Stimulated activated CD4-positive, alpha-beta T cell treated with anti-CD3 and anti-CD28 coated beads, Interleukin-2, amount 100 ng/mL, for 4 hours (primary cell): ENCODE measurements around the gene BTG3.

ENCODE experiments used
- DNase-seq: peaks from one replicate; pipeline ENCODE4 v3.0.0-alpha.2; 2020; ENCODE audit warnings: low read depth

Gene BTG3

GRCh38 chr21:17585875-17586450, 26.7 kb downstream of the BTG3 start:
- no peak for DNase-seq

- no peak for DNase-seq
Measured at GRCh38 chr21:17583898-17584297, 28.8 kb downstream of the BTG3 start.

GRCh38 chr21:17580319-17580718, 32.4 kb downstream of the BTG3 start:
- no peak for DNase-seq

GRCh38 chr21:17578876-17579275, 33.8 kb downstream of the BTG3 start:
- no peak for DNase-seq

GRCh38 chr21:17578162-17578561, 34.5 kb downstream of the BTG3 start:
- DNase-seq, result no peak

GRCh38 chr21:17577701-17578100, 35.0 kb downstream of the BTG3 start:
- DNase-seq, result no peak

- no peak for DNase-seq
Measured at GRCh38 chr21:17576080-17576835, 36.4 kb downstream of the BTG3 start.

- DNase-seq, result no peak
Measured at GRCh38 chr21:17575076-17575475, 37.6 kb downstream of the BTG3 start.

- DNase-seq, result no peak
Measured at GRCh38 chr21:17572431-17572830, 40.3 kb downstream of the BTG3 start.

- DNase-seq, result no peak
Measured at GRCh38 chr21:17570786-17571185, 41.9 kb downstream of the BTG3 start.

- DNase-seq, result no peak
Measured at GRCh38 chr21:17560377-17561025, 52.2 kb downstream of the BTG3 start.

GRCh38 chr21:17554679-17555465, 57.8 kb downstream of the BTG3 start:
- no peak for DNase-seq

GRCh38 chr21:17554120-17554519, 58.6 kb downstream of the BTG3 start:
- no peak for DNase-seq

GRCh38 chr21:17552410-17552809, 60.3 kb downstream of the BTG3 start:
- no peak for DNase-seq

GRCh38 chr21:17550671-17551308, 61.9 kb downstream of the BTG3 start:
- no peak for DNase-seq

GRCh38 chr21:17548262-17548661, 64.4 kb downstream of the BTG3 start:
- no peak for DNase-seq

GRCh38 chr21:17545007-17545406, 67.7 kb downstream of the BTG3 start:
- no peak for DNase-seq
